ENCODE measurements around the gene TRIM25.

TRIM25 gene

GRCh38 chr17:56929362-56929969, 15.6 kb upstream of the TRIM25 start:
- peak; percentile 43 for DNase-seq
- in situ Hi-C loops (cut with HindIII; ENCODE audit: low pct_ligation_motif_present, low pct_unique_long_range_greater_than_20kb, low sequenced_read_pairs): no loop called here

GRCh38 chr17:56928586-56928985, 14.7 kb upstream of the TRIM25 start:
- in situ Hi-C loops (cut with HindIII; ENCODE audit: low pct_ligation_motif_present, low pct_unique_long_range_greater_than_20kb, low sequenced_read_pairs): no loop called here
- no peak for DNase-seq

GRCh38 chr17:56926704-56927103, 12.9 kb upstream of the TRIM25 start:
- no peak for DNase-seq
- in situ Hi-C loops (cut with HindIII; ENCODE audit: low pct_ligation_motif_present, low pct_unique_long_range_greater_than_20kb, low sequenced_read_pairs): no loop called here

- in situ Hi-C loops (cut with HindIII; ENCODE audit: low pct_ligation_motif_present, low pct_unique_long_range_greater_than_20kb, low sequenced_read_pairs): no loop called here
- no peak for DNase-seq
Observed at GRCh38 chr17:56926270-56926669, 12.4 kb upstream of the TRIM25 start.

GRCh38 chr17:56925088-56925487, 11.2 kb upstream of the TRIM25 start:
- in situ Hi-C loops (cut with HindIII; ENCODE audit: low pct_ligation_motif_present, low pct_unique_long_range_greater_than_20kb, low sequenced_read_pairs): no loop called here
- DNase-seq: no peak

GRCh38 chr17:56919717-56920116, 5.9 kb upstream of the TRIM25 start:
- in situ Hi-C loops (cut with HindIII; ENCODE audit: low pct_ligation_motif_present, low pct_unique_long_range_greater_than_20kb, low sequenced_read_pairs): no loop called here
- no peak for DNase-seq

- DNase-seq: no peak
- in situ Hi-C loops (cut with HindIII; ENCODE audit: low pct_ligation_motif_present, low pct_unique_long_range_greater_than_20kb, low sequenced_read_pairs): no loop called here
Observed at GRCh38 chr17:56918916-56919315, 5.1 kb upstream of the TRIM25 start.

GRCh38 chr17:56917559-56918296, 3.9 kb upstream of the TRIM25 start:
- DNase-seq: no peak
- in situ Hi-C loops (cut with HindIII; ENCODE audit: low pct_ligation_motif_present, low pct_unique_long_range_greater_than_20kb, low sequenced_read_pairs): no loop called here

GRCh38 chr17:56914581-56915273, 878 bp upstream of the TRIM25 start:
- in situ Hi-C loops (cut with HindIII; ENCODE audit: low pct_ligation_motif_present, low pct_unique_long_range_greater_than_20kb, low sequenced_read_pairs): no loop called here
- peak; percentile 51 for DNase-seq

GRCh38 chr17:56913353-56913866, 439 bp downstream of the TRIM25 start:
- DNase-seq: peak; percentile 25
- in situ Hi-C loops (cut with HindIII; ENCODE audit: low pct_ligation_motif_present, low pct_unique_long_range_greater_than_20kb, low sequenced_read_pairs): no loop called here

- no peak for DNase-seq
- in situ Hi-C loops (cut with HindIII; ENCODE audit: low pct_ligation_motif_present, low pct_unique_long_range_greater_than_20kb, low sequenced_read_pairs): no loop called here
Observed at GRCh38 chr17:56913000-56913311, 893 bp downstream of the TRIM25 start.

- in situ Hi-C loops (cut with HindIII; ENCODE audit: low pct_ligation_motif_present, low pct_unique_long_range_greater_than_20kb, low sequenced_read_pairs): no loop called here
- DNase-seq: no peak
Observed at GRCh38 chr17:56912105-56912999, 1.5 kb downstream of the TRIM25 start.

- DNase-seq: no peak
- in situ Hi-C loops (cut with HindIII; ENCODE audit: low pct_ligation_motif_present, low pct_unique_long_range_greater_than_20kb, low sequenced_read_pairs): no loop called here
Observed at GRCh38 chr17:56910509-56911235, 3.2 kb downstream of the TRIM25 start.

- in situ Hi-C loops (cut with HindIII; ENCODE audit: low pct_ligation_motif_present, low pct_unique_long_range_greater_than_20kb, low sequenced_read_pairs): no loop called here
- no peak for DNase-seq
Observed at GRCh38 chr17:56909742-56910508, 3.9 kb downstream of the TRIM25 start.

GRCh38 chr17:56908001-56908542, 5.8 kb downstream of the TRIM25 start:
- in situ Hi-C loops (cut with HindIII; ENCODE audit: low pct_ligation_motif_present, low pct_unique_long_range_greater_than_20kb, low sequenced_read_pairs): no loop called here
- DNase-seq: peak; percentile 8

- DNase-seq: no peak
- in situ Hi-C loops (cut with HindIII; ENCODE audit: low pct_ligation_motif_present, low pct_unique_long_range_greater_than_20kb, low sequenced_read_pairs): no loop called here
Observed at GRCh38 chr17:56903560-56903959, 10.3 kb downstream of the TRIM25 start.

GRCh38 chr17:56902348-56902747, 11.5 kb downstream of the TRIM25 start:
- DNase-seq: peak; percentile 95
- in situ Hi-C loops (cut with HindIII; ENCODE audit: low pct_ligation_motif_present, low pct_unique_long_range_greater_than_20kb, low sequenced_read_pairs): no loop called here
